H1 (cell line): ENCODE data around the gene SMC6. TPM values are rescaled to one million over a fixed set of nuclear protein-coding genes. Genes with fewer than 3 reads are reported as not detected.

Source experiments
- BCL11A ChIP-seq, 2 experiments: IDR thresholded peaks; one replicate each; pipeline ENCODE4 v1.6.1; 2011; ENCODE audit warnings: low read depth in 2 of 2, low read length in 2 of 2, mild to moderate bottlenecking in 2 of 2
- JUND ChIP-seq: IDR thresholded peaks from 2 replicates; pipeline ENCODE4 v1.6.1; 2011; ENCODE audit warnings: mild to moderate bottlenecking, improper control_type of control experiment, low read length
- KDM4A ChIP-seq: IDR thresholded peaks from one replicate; pipeline ENCODE4 v1.7.1; 2012; ENCODE audit warnings: low read depth, mild to moderate bottlenecking, moderate library complexity, low read length, inconsistent platforms; ENCODE audit not compliant: severe bottlenecking
- KDM5A ChIP-seq: fragments of 200-600 bp; IDR thresholded peaks from 2 replicates; pipeline ENCODE4 v1.7.1; 2012; ENCODE audit warnings: mild to moderate bottlenecking, low read length, inconsistent platforms, mixed read lengths
- POLR2A ChIP-seq, 2 experiments: IDR thresholded peaks; 1 replicate in 1 of 2; 2 replicates in 1 of 2; pipeline ENCODE4 v1.6.1; 2011; ENCODE audit warnings: low read depth in 2 of 2, low read length in 2 of 2, mild to moderate bottlenecking in 2 of 2; ENCODE audit errors: control extremely low read depth in 1 of 2
- SUZ12 ChIP-seq: fragments of 200-600 bp; sonication (generic); IDR thresholded peaks from 2 replicates; pipeline ENCODE4 v1.6.1; 2012; ENCODE audit warnings: mild to moderate bottlenecking, inconsistent platforms, low read length, moderate library complexity, mixed read lengths
- polyA plus RNA-seq, 7 experiments: library from polyadenylated mRNA; depleted of rRNA in 3 of 7; stranded (reverse) in 5 of 7; unstranded in 2 of 7; fragments of >200 nt in 5 of 7; fragments of 200-250 nt in 2 of 7; gene quantifications; 1 replicate in 5 of 7; 2 replicates in 1 of 7; 4 replicates in 1 of 7; pipeline versions ENCODE4 v1.2.1 to v1.2.3, GENCODE V29; 2011 to 2013; ENCODE audit warnings: missing spikeins in 2 of 7, mixed read lengths in 2 of 7
- total RNA-seq: library from RNA; stranded (reverse); fragmentation: NEBNext Ultra II Directional; extraction: Animal tissue kit (Norgen Biotek cat#: 25700); gene quantifications from 2 replicates; pipeline ENCODE4 v1.2.1, GENCODE V29; 2021
- TF ChIP-seq, protein P1 (sequence below): fragments of 300-600 bp; sonication (generic); IDR thresholded peaks from 2 replicates; pipeline ENCODE4 v1.7.1; 2012; ENCODE audit warnings: low read length, moderate library complexity, mild to moderate bottlenecking, inconsistent platforms; ENCODE audit not compliant: insufficient replicate concordance
- TF ChIP-seq, protein P2 (sequence below): IDR thresholded peaks from 2 replicates; pipeline ENCODE4 v1.6.1; 2012; ENCODE audit warnings: inconsistent platforms
- TF ChIP-seq, protein P3 (sequence below): IDR thresholded peaks from 2 replicates; pipeline ENCODE4 v1.6.1; 2012; ENCODE audit warnings: inconsistent platforms

SMC6 gene
- total and polyA plus RNA-seq, 2 of the 8 experiments (the other 6 are each of a cell fraction or from before 2014, with no cell fraction given): 9.7 to 49.5 TPM

DNA sequence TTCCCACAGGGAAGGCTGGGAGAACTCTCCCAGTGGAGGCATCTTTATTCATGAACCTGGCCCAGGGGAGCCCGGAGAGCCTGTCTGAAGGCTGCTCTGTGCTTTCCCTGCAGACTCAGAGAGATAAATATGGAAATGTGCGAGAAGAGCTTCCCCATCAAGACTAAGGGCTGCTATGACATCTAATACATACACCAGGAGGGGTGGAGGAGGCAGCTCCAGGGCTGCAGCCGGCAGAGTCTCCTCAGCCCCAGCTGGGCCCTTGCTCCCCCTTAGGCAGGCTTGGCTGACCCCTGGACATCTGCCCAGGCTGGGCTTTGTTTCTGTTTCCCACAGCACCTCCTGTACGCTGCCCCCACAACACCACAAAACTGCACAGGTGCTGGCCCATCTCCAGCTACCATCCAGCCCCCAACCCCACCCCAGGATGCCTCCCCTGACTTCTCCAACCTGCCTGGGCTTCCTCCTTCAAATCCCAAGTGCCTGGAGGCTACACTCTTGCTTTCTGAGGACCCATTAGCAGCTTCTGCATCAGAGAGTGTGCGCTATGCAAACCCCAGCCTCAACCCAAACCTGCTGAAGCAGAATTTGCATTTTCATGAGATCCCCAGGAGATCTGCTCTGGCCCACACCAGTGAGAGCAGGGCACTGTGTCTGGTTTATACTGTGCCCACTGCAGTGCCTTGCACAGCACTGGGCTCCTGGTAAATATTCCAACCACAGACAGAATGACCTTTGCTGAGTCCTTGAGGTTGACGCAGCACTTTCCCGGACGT, 116.3 kb downstream of the SMC6 start (continued):
- TF ChIP-seq, protein P1, sequence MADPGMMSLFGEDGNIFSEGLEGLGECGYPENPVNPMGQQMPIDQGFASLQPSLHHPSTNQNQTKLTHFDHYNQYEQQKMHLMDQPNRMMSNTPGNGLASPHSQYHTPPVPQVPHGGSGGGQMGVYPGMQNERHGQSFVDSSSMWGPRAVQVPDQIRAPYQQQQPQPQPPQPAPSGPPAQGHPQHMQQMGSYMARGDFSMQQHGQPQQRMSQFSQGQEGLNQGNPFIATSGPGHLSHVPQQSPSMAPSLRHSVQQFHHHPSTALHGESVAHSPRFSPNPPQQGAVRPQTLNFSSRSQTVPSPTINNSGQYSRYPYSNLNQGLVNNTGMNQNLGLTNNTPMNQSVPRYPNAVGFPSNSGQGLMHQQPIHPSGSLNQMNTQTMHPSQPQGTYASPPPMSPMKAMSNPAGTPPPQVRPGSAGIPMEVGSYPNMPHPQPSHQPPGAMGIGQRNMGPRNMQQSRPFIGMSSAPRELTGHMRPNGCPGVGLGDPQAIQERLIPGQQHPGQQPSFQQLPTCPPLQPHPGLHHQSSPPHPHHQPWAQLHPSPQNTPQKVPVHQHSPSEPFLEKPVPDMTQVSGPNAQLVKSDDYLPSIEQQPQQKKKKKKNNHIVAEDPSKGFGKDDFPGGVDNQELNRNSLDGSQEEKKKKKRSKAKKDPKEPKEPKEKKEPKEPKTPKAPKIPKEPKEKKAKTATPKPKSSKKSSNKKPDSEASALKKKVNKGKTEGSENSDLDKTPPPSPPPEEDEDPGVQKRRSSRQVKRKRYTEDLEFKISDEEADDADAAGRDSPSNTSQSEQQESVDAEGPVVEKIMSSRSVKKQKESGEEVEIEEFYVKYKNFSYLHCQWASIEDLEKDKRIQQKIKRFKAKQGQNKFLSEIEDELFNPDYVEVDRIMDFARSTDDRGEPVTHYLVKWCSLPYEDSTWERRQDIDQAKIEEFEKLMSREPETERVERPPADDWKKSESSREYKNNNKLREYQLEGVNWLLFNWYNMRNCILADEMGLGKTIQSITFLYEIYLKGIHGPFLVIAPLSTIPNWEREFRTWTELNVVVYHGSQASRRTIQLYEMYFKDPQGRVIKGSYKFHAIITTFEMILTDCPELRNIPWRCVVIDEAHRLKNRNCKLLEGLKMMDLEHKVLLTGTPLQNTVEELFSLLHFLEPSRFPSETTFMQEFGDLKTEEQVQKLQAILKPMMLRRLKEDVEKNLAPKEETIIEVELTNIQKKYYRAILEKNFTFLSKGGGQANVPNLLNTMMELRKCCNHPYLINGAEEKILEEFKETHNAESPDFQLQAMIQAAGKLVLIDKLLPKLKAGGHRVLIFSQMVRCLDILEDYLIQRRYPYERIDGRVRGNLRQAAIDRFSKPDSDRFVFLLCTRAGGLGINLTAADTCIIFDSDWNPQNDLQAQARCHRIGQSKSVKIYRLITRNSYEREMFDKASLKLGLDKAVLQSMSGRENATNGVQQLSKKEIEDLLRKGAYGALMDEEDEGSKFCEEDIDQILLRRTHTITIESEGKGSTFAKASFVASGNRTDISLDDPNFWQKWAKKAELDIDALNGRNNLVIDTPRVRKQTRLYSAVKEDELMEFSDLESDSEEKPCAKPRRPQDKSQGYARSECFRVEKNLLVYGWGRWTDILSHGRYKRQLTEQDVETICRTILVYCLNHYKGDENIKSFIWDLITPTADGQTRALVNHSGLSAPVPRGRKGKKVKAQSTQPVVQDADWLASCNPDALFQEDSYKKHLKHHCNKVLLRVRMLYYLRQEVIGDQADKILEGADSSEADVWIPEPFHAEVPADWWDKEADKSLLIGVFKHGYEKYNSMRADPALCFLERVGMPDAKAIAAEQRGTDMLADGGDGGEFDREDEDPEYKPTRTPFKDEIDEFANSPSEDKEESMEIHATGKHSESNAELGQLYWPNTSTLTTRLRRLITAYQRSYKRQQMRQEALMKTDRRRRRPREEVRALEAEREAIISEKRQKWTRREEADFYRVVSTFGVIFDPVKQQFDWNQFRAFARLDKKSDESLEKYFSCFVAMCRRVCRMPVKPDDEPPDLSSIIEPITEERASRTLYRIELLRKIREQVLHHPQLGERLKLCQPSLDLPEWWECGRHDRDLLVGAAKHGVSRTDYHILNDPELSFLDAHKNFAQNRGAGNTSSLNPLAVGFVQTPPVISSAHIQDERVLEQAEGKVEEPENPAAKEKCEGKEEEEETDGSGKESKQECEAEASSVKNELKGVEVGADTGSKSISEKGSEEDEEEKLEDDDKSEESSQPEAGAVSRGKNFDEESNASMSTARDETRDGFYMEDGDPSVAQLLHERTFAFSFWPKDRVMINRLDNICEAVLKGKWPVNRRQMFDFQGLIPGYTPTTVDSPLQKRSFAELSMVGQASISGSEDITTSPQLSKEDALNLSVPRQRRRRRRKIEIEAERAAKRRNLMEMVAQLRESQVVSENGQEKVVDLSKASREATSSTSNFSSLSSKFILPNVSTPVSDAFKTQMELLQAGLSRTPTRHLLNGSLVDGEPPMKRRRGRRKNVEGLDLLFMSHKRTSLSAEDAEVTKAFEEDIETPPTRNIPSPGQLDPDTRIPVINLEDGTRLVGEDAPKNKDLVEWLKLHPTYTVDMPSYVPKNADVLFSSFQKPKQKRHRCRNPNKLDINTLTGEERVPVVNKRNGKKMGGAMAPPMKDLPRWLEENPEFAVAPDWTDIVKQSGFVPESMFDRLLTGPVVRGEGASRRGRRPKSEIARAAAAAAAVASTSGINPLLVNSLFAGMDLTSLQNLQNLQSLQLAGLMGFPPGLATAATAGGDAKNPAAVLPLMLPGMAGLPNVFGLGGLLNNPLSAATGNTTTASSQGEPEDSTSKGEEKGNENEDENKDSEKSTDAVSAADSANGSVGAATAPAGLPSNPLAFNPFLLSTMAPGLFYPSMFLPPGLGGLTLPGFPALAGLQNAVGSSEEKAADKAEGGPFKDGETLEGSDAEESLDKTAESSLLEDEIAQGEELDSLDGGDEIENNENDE: no peak
- TF ChIP-seq KDM4A (no peak), SUZ12 (no peak), KDM5A (no peak), BCL11A (IDR thresholded peaks at IDR 0.05; ENCODE audit: low read depth in 2 of 2, low read length in 2 of 2) (no peak), POLR2A (IDR thresholded peaks at IDR 0.05; ENCODE audit: control extremely low read depth in 1 of 2, low read depth in 2 of 2, low read length in 2 of 2) (no peak), JUND (no peak)
- TF ChIP-seq, protein P2, sequence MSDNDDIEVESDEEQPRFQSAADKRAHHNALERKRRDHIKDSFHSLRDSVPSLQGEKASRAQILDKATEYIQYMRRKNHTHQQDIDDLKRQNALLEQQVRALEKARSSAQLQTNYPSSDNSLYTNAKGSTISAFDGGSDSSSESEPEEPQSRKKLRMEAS: no peak
- TF ChIP-seq, protein P3, sequence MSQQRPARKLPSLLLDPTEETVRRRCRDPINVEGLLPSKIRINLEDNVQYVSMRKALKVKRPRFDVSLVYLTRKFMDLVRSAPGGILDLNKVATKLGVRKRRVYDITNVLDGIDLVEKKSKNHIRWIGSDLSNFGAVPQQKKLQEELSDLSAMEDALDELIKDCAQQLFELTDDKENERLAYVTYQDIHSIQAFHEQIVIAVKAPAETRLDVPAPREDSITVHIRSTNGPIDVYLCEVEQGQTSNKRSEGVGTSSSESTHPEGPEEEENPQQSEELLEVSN: no peak
